ENCODE results near the gene C11orf68. TPM values are rescaled to one million over a fixed set of nuclear protein-coding genes. Genes with fewer than 3 reads are reported as not detected.
A peak's percentile ranks its signal among the peaks of the same experiment; 100 is the strongest.

The C11orf68 gene
- polyA plus RNA-seq, 1 experiment: 32.9 TPM

DNA sequence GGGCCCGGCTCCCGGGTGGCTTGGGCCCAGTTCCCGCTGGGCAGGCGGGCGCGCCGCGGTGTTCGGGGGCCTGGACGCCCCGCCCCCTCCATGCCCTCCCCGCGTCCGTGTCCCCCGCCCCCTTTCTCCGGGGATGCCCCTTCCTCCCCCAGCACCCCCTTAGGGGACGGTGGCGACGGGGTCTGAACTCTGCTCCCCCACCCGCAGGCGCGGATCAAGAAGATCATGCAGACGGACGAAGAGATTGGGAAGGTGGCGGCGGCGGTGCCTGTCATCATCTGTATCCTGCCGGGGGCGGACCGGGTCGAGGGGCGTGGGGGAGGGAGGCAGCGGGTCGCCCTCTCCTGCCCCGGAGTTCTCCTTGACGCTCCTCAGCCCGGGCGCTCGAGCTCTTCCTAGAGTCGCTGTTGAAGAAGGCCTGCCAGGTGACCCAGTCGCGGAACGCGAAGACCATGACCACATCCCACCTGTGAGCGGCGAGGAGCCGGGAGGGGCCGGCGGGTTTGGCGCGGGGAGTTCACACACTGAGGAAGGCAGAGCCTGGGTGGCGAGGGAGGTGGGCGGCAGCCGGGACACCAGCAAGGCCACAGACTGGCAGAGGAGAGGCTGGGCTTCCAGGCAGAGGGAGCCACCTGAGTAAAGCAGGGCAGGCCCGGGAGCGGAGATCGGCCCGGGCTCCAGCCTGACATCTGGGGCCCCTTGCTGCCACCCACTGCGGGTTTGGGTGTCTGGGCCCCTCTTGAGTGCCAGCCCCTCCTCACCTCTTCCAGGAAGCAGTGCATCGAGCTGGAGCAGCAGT is 910 bp upstream of the C11orf68 start:
- H3K27me3 ChIP-seq (ENCODE audit: control insufficient read depth, insufficient read depth, low read length): no peaks in the 10 kb centered on the region
- H3K4me3 ChIP-seq (ENCODE audit: low read depth, low read length): peak overlapping the region; percentile 81
- peak overlapping the region; percentile 47 for H3K27ac ChIP-seq (ENCODE audit: low read depth, low read length)
- no peak for TF ChIP-seq CTCF (IDR thresholded peaks at IDR 0.05; ENCODE audit: low read depth, low read length)
- POLR2A ChIA-PET: interaction anchor here (1.2 to 1.8 kb wide), 2 partner anchors 29 to 31 kb away, joined by 5 read pairs; partner anchors contain the start of gene CCDC85B
- H3K9me3 ChIP-seq (ENCODE audit: control insufficient read depth, insufficient read depth, low read length): peaks cover 11% of the 10 kb centered on the region; the same call in 1 of the 2 replicates
- CTCF ChIA-PET: interaction anchor here (1.8 kb wide), 1 partner anchor 31 kb away, joined by 8 read pairs; the partner anchor contains the start of gene FIBP
- DNase-seq (ENCODE audit: low read depth, low spot score): no peak

DNA sequence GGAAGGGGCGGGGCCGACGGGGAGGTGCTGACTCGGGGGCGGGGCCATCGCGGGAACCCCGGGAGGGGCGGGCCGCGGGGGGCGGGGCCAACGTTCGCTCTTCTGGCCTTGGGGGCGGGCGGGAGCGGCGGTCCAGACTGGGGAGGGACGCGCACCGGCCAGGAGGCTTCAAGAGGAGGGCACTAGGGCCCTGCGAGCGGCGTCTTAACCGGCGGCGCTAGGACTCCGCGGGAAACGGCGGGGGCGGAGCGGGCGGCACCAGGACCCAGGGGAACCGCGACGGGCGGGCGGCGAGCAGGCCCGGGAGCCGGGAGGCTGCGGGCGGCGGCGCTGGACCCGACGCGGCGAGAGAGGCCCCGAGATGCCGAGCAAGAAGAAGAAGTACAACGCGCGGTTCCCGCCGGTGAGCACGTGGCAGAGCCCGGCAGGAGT is 295 bp upstream of the C11orf68 start, which contains the start of gene DRAP1:
DRAP1 (plus strand) TSS at position 286 of the 432 bp plus-strand sequence; CDS start at position 362, 76 bp downstream.
- DNase-seq (ENCODE audit: low read depth, low spot score): peak; percentile 93
- peaks cover 11% of the 10 kb centered on the region; the same call in 1 of the 2 replicates for H3K9me3 ChIP-seq (ENCODE audit: control insufficient read depth, insufficient read depth, low read length)
- ChIA-PET POLR2A (interaction anchor here (1.5 to 1.6 kb wide), 2 partner anchors 18 to 22 kb away, joined by 4 to 5 read pairs; partner anchors contain the start of gene FOSL1), CTCF (no interaction called here)
- H3K27me3 ChIP-seq (ENCODE audit: control insufficient read depth, insufficient read depth, low read length): no peaks in the 10 kb centered on the region
- peak within 1 kb of the TSS; percentile 93 for H3K27ac ChIP-seq (ENCODE audit: low read depth, low read length)
- peak within 1 kb of the TSS; percentile 94 for H3K4me3 ChIP-seq (ENCODE audit: low read depth, low read length)
- TF ChIP-seq CTCF (IDR thresholded peaks at IDR 0.05; ENCODE audit: low read depth, low read length): no peak

GRCh38 chr11:65917434-65918210 is 1.2 kb downstream of the C11orf68 start:
- no peaks in the 10 kb centered on the region for H3K27me3 ChIP-seq (ENCODE audit: control insufficient read depth, insufficient read depth, low read length)
- peak overlapping the region; percentile 94 for H3K4me3 ChIP-seq (ENCODE audit: low read depth, low read length)
- peak overlapping the region; percentile 99 for H3K27ac ChIP-seq (ENCODE audit: low read depth, low read length)
- peaks cover 11% of the 10 kb centered on the region; the same call in 1 of the 2 replicates for H3K9me3 ChIP-seq (ENCODE audit: control insufficient read depth, insufficient read depth, low read length)
- TF ChIP-seq CTCF (IDR thresholded peaks at IDR 0.05; ENCODE audit: low read depth, low read length): no peak
- DNase-seq (ENCODE audit: low read depth, low spot score): no peak
- ChIA-PET CTCF (interaction anchor here (1.1 to 1.3 kb wide), 2 partner anchors 29 to 33 kb away, joined by 4 to 7 read pairs; partner anchors contain the start of gene FIBP), POLR2A (interaction anchor here (1.0 to 4.9 kb wide), 4 partner anchors 17 to 27 kb away, joined by 4 to 124 read pairs (median 6); partner anchors contain the start of genes CCDC85B, FIBP and FOSL1)

DNA sequence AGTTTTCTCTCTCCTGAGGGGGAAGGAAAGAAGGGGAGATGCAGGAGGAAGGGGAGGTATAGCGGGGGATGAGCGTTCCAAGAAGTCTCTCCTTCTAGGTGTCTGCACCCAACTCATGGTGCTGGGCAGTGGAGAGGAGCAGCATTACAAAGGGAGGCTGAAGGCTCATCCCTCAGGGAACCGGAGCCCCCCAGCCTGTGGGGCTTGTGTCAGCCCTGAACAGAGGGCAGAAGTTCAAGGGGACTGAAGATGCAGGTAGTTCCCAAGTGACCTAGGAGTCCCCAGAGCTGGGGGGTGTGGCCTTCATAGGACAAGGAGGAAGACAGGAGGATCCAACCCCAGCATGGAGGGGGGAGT is 1.8 kb downstream of the C11orf68 start:
- Histone ChIP-seq H3K4me3 (ENCODE audit: low read depth, low read length) (peak overlapping the region; percentile 94), H3K9me3 (ENCODE audit: control insufficient read depth, insufficient read depth, low read length) (peaks cover 11% of the 10 kb centered on the region; the same call in 1 of the 2 replicates), H3K27me3 (ENCODE audit: control insufficient read depth, insufficient read depth, low read length) (no peaks in the 10 kb centered on the region), H3K27ac (ENCODE audit: low read depth, low read length) (peak overlapping the region; percentile 99)
- no peak for TF ChIP-seq CTCF (IDR thresholded peaks at IDR 0.05; ENCODE audit: low read depth, low read length)
- ChIA-PET CTCF (interaction anchor here (1.1 to 1.3 kb wide), 2 partner anchors 28 to 33 kb away, joined by 4 to 7 read pairs; partner anchors contain the start of gene FIBP), POLR2A (interaction anchor here (0.6 to 4.9 kb wide), 2 partner anchors 26 to 43 kb away, joined by 8 to 124 read pairs; partner anchors contain the start of genes CCDC85B and FIBP)
- no peak for DNase-seq (ENCODE audit: low read depth, low spot score)
